HCT116 (cell line): Measurements from ENCODE around the gene RIPK3.

Source experiments
- CBX3 ChIP-seq: IDR thresholded peaks from 2 replicates; pipeline ENCODE4 v1.6.1; 2012; ENCODE audit warnings: low read depth
- CTCF ChIP-seq, 3 experiments: fragments of 200-600 bp in 1 of 3; sonication (generic) in 1 of 3; IDR thresholded peaks in 2 of 3; conservative IDR thresholded peaks in 1 of 3; 2 replicates each; pipeline ENCODE4 v1.5.1; 2012 to 2017; ENCODE audit warnings: low read depth in 2 of 3, low read length in 2 of 3, antibody characterized with exemption in 1 of 3, borderline replicate concordance in 1 of 3, control low read depth in 1 of 3, mild to moderate bottlenecking in 1 of 3, mixed read lengths in 1 of 3, mixed run types in 1 of 3, moderate library complexity in 1 of 3; ENCODE audit not compliant: insufficient read depth in 1 of 3
- EZH2 ChIP-seq: fragments of 200-600 bp; sonication (generic); IDR thresholded peaks from 2 replicates; pipeline ENCODE4 v1.6.1; 2017; ENCODE audit warnings: antibody characterized with exemption, mixed run types
- JUND ChIP-seq: IDR thresholded peaks from 2 replicates; pipeline ENCODE4 v1.6.1; 2012
- POLR2A ChIP-seq: IDR thresholded peaks from 2 replicates; pipeline ENCODE4 v1.7.0; 2011; ENCODE audit warnings: borderline replicate concordance; ENCODE audit not compliant: insufficient read depth, insufficient read length; ENCODE audit errors: extremely low read depth
- POLR2AphosphoS5 ChIP-seq: IDR thresholded peaks from 2 replicates; pipeline ENCODE4 v1.6.1; 2011; ENCODE audit warnings: mild to moderate bottlenecking, low read depth, low read length, moderate library complexity
- RAD21 ChIP-seq: IDR thresholded peaks from 2 replicates; pipeline ENCODE4 v1.6.1; 2012; ENCODE audit warnings: low read depth, mild to moderate bottlenecking
- SP1 ChIP-seq: IDR thresholded peaks from 2 replicates; pipeline ENCODE4 v1.6.1; 2012; ENCODE audit warnings: low read depth
- ZBTB33 ChIP-seq: IDR thresholded peaks from 2 replicates; pipeline ENCODE4 v1.6.1; 2011; ENCODE audit warnings: mild to moderate bottlenecking, low read length, moderate library complexity; ENCODE audit not compliant: insufficient replicate concordance; ENCODE audit errors: extremely low read depth
- ZFX ChIP-seq: fragments of 450-650 bp; IDR thresholded peaks from 2 replicates; pipeline ENCODE4 v1.6.1; 2017

- TF ChIP-seq SP1 = no peak
- no peak for TF ChIP-seq JUND
- TF ChIP-seq CTCF (IDR thresholded peaks at IDR 0.05 in 2 of 3, conservative IDR thresholded peaks at IDR 0.05 in 1 of 3; ENCODE audit: borderline replicate concordance in 1 of 3, insufficient read depth in 1 of 3, low read depth in 2 of 3, low read length in 2 of 3) = no peak
- TF ChIP-seq POLR2AphosphoS5 = no peak
- TF ChIP-seq CBX3 = no peak
- no peak for TF ChIP-seq POLR2A
- TF ChIP-seq RAD21 = no peak
- no peak for TF ChIP-seq ZFX
- TF ChIP-seq ZBTB33 = no peak
- no peak for TF ChIP-seq EZH2
These were observed 39.3 kb downstream of the RIPK3 start for GRCh38 chr14:24300326-24300980.
